ENCODE measurements around the gene STARD9. TPM values are rescaled to one million over a fixed set of nuclear protein-coding genes. Genes with fewer than 3 reads are reported as not detected.
"Not testable (repeated sequence)": the region's sequence is repeated elsewhere in the genome, so short reads cannot be mapped to it uniquely, and the experiment has no call there.

STARD9 gene
- total and polyA plus RNA-seq, 2 experiments from 2014 or later: 1.8 to 6.2 TPM

DNA sequence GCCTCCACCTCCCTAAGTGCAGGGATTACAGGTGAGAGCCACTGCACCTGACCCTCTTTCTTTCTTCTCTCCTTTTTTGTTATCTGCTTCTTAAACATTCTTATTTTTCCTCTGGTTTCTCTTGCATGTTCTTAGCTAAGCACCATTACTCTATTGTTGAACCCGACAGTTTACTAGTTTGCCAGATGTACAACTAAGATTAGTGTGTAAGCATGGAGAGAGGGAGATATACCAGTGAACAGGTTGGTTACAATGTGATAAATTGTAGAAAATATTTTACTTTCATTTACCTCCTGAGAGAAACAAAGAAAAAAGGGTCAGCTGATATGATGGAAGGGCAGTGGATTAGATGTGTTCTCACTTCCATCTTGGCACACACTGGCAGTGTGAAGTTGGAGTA, 21.9 kb upstream of the STARD9 start (continued):
- TF ChIP-seq JUNB (IDR thresholded peaks at IDR 0.05; ENCODE audit: unreplicated experiment): no peak
- no peak for TF ChIP-seq POLR2AphosphoS5 (IDR thresholded peaks at IDR 0.05; ENCODE audit: low read depth)
- no peak for TF ChIP-seq ZNF114 (CRISPR knock-in tag; IDR thresholded peaks at IDR 0.05)

GRCh38 chr15:42556550-42557207, 18.7 kb upstream of the STARD9 start:
- not testable (repeated sequence) for H3K27ac ChIP-seq (ENCODE audit: low read depth); H3K27ac Mint-ChIP-seq; H3K27me3 ChIP-seq (ENCODE audit: insufficient read depth); H3K4me1 Mint-ChIP-seq; H3K4me3 Mint-ChIP-seq; H3K9me3 Mint-ChIP-seq; H3F3A ChIP-seq (replicated peaks; ENCODE audit: low read depth); ATAC-seq; H3K9me2 ChIP-seq (ENCODE audit: insufficient read depth); H3K4me2 ChIP-seq; H3K27me3 Mint-ChIP-seq (ENCODE audit: insufficient read depth, low read depth, poor library complexity); H2AFZ ChIP-seq; DNase-seq (ENCODE audit: low spot score); H3K4me3 ChIP-seq; H3K4me1 ChIP-seq (ENCODE audit: insufficient read depth)
- H3K36me3 ChIP-seq (ENCODE audit: insufficient read depth): peaks cover 17% of the 10 kb centered on the region
- peaks cover 44% of the 10 kb centered on the region for H3K79me2 ChIP-seq (replicated peaks; ENCODE audit: insufficient read depth)
- H3K36me3 Mint-ChIP-seq (ENCODE audit: low read depth): peaks cover 35% of the 10 kb centered on the region
- peaks cover 28% of the 10 kb centered on the region for H4K20me1 ChIP-seq (replicated peaks; ENCODE audit: insufficient read depth)

- TF ChIP-seq EZH2phosphoT487 (IDR thresholded peaks at IDR 0.05; ENCODE audit: unreplicated experiment): no peak
- no peak for TF ChIP-seq JUNB (IDR thresholded peaks at IDR 0.05; ENCODE audit: unreplicated experiment)
- no peak for TF ChIP-seq STAT1 (IDR thresholded peaks at IDR 0.05; ENCODE audit: unreplicated experiment)
- TF ChIP-seq ZNF462 (CRISPR knock-in tag; IDR thresholded peaks at IDR 0.05): no peak
- TF ChIP-seq NANOG (IDR thresholded peaks at IDR 0.05; ENCODE audit: borderline replicate concordance): no peak
- Histone ChIP-seq H3K27me3 (ENCODE audit: insufficient read depth) (no peaks in the 10 kb centered on the region), H3K27ac (ENCODE audit: low read depth) (no peak overlapping the region), H3K4me2 (no peak overlapping the region), H2AFZ (no peak overlapping the region), H3K36me3 (ENCODE audit: insufficient read depth) (peaks cover 32% of the 10 kb centered on the region), H3K4me3 (no peak overlapping the region), H3K4me1 (ENCODE audit: insufficient read depth) (no peaks in the 10 kb centered on the region), H3K79me2 (replicated peaks; ENCODE audit: insufficient read depth) (peaks cover 24% of the 10 kb centered on the region), H4K20me1 (replicated peaks; ENCODE audit: insufficient read depth) (peaks cover 15% of the 10 kb centered on the region), H3F3A (replicated peaks; ENCODE audit: low read depth) (no peaks in the 10 kb centered on the region), H3K9me2 (ENCODE audit: insufficient read depth) (no peaks in the 10 kb centered on the region)
- H3K27ac Mint-ChIP-seq: no peak overlapping the region
- no peaks in the 10 kb centered on the region for H3K4me1 Mint-ChIP-seq
- H3K36me3 Mint-ChIP-seq (ENCODE audit: low read depth): peaks cover 43% of the 10 kb centered on the region
- ATAC-seq (no peak), DNase-seq (ENCODE audit: low spot score) (no peak)
- no peak overlapping the region for H3K4me3 Mint-ChIP-seq
- H3K9me3 Mint-ChIP-seq: no peaks in the 10 kb centered on the region
- H3K27me3 Mint-ChIP-seq (ENCODE audit: insufficient read depth, low read depth, poor library complexity): peaks cover 4% of the 10 kb centered on the region
Observed at GRCh38 chr15:42558739-42559138, 16.7 kb upstream of the STARD9 start.

Measured in GM23338 (cell line).